ENCODE data around the gene RNFT2.

RNFT2 gene

DNA sequence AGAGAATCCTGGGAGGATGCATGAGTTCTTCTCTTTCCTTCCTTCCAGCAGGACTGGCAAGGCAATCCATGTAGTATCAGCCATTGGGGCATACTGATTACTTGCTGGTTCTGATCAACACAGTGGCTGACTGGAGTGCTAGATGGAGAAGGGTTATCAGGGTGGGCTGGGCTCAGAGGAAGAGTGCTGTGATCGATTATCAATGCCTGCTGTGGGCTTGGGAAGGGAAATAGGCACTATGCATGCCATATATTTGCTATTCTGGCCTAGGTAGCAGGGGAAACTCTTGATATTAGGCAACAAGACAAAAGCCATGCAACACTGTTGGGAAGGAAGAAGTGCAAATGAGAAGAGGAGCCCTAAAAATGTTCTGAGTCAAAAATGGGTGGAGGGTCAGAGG, 97.4 kb downstream of the RNFT2 start:
- DNase-seq (ENCODE audit: low spot score), result no peak

DNA sequence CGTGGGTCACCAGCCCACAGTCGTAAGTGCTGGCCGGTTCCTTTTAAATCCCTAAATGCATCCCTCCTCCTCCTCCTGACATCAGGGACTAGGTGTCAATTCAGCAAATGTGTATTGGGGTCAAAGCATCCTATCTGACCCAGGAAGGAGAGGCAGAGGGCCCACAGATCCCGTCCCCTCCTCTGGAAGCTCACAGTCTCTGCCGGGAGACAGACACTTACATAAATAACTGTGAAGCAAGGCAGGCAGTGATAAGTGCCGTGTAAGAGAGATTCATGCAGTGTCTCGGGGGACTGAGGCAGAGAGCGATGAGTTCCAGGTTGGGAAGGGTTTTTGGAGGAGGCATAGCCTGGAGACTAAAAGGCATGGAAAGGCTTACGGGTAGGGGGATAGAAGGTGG, 99.0 kb downstream of the RNFT2 start:
- no peak for DNase-seq (ENCODE audit: low spot score)

DNA sequence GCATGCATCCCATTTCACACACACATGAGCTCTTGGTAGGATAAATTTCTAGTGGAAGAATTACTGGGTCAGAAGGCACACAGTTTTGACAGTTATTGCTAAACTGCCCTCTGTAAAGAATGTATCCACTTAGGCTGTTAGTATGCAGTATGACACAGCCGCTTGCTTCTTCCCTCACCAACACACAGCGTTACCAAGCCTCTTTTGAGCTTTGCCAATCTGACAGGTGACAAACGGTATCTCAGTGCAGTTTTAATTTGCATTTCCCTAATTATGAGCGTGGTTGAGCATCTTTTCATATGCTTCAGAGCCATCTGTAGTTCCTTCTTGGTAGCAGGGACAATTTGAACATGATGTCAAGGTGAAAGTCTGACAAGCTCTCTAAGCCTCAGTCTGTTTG, 100.2 kb downstream of the RNFT2 start:
- DNase-seq (ENCODE audit: low spot score), result no peak

DNA sequence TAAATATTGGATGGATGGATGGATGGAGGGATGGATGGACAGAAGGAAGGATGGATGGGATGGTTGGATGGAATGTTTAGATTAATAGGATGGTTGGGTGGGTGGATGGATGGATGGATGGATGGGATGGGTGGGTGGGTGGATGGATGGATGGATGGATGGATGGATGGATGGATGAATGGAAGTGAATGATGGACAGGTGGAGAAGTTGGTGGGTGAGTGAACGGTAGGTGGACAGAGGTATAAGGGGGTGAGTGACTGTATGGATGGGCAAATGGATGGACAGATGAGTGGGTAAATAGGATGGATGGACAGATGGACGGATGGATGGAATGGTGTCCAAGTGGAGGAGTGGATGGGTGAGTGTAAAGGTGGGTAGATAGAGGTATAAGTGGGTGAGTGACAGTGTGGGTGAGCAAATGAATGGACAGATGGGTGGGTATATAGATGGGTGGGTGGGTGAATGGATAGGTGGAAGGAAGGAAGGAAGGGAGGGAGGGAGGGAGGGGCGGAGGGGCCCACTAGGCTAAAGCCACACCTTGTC, 101.2 kb downstream of the RNFT2 start:
- no peak for DNase-seq (ENCODE audit: low spot score)

DNA sequence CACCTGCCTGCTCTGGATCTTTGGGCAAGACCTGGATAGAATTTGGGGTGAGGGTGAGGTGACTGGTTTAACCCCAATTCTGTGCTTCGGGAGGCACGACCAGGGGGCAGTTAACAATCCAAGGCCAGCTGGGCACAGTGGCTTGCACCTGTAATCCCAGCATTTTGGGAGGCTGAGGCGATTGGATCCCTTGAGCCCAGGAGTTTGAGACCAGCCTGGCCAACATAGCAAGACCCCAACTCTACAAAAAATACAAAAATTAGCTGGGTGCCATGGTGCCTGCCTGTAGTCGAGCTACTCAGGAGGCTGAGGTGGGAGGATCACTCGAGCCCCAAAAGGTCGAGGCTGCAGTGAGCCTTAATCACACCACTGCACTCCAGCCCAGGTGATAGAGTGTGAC, 105.0 kb downstream of the RNFT2 start:
- DNase-seq (ENCODE audit: low spot score), result no peak

DNA sequence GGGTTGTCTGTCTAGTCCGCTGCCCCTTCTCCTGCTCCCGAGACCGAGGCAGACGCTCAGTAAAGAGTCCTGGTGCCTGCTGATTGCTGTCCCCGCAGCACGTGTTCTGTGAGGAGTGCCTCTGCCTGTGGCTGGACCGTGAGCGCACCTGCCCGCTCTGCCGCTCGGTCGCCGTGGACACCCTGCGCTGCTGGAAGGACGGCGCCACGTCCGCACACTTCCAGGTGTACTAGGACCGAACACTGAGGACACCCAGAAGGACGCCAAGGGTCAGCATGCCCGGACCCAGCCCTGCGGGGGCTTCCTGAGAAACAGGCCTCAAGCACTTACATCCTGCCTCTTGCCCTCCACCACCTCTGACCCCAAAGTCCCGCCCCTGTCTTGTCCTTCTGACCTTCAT, 111.1 kb downstream of the RNFT2 start:
- no peak for DNase-seq (ENCODE audit: low spot score)

DNA sequence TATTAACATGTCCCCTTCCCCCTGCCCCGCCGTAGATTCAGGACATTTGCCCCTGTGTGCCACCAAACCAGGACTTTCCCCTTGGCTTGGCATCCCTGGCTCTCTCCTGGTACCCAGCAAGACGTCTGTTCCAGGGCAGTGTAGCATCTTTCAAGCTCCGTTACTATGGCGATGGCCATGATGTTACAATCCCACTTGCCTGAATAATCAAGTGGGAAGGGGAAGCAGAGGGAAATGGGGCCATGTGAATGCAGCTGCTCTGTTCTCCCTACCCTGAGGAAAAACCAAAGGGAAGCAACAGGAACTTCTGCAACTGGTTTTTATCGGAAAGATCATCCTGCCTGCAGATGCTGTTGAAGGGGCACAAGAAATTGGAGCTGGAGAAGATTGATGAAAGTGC, 114.2 kb downstream of the RNFT2 start:
- no peak for DNase-seq (ENCODE audit: low spot score)

DNA sequence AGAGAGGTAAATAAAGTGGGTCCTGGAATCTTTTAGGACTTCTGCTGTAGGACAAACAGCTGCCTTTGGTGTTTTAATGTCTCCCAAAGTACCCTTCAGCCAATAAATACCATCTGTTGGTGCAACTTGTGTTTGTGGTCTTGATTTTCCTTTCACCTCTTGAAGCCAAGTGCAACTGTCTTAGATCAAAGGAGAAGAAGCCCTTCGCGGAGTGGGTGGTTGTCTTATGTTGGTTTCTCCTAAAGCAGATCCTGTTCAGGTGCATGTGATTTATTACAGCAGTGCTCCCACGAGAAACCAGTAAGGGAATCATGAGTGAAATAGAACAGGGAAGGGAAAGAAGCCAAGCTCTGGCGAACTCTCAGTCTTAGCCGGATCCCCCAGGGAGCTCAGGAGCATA, 115.4 kb downstream of the RNFT2 start:
- DNase-seq (ENCODE audit: low spot score), result no peak

DNA sequence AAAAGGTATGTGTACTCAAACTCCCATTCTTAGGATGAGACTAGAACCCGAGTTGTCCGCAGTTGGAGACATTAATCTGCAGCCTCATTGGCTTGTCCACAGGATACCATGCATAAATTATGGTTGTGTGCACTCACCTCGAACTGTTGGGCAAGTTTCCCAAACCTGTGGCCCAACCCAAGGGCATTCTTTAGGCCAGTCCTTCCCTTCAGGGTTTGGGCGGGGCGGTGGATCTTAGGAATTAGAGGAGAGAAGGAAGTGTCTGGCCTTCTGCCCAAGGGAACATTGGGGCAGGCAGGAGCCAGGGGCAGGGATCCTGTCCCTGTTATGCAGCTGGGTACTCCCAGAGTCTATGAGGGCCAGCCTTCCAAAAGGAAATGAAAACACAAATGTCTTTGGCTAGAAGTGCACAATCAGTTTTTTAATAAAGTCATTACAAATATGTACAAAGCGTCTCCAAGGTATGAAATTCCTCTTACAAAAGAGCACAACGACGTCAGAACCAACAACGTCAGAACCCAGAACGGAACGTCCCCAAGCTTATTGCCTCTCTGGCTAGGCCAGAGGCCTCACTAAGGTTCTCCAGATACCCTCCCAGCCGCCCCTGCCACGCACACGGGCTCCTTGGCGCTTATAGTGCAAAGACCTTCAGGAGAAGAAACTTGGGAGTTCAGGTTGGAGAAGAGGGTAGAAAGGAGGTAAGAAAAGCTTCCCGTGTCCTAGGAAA, 117.8 kb downstream of the RNFT2 start:
- no peak for DNase-seq (ENCODE audit: low spot score)

DNA sequence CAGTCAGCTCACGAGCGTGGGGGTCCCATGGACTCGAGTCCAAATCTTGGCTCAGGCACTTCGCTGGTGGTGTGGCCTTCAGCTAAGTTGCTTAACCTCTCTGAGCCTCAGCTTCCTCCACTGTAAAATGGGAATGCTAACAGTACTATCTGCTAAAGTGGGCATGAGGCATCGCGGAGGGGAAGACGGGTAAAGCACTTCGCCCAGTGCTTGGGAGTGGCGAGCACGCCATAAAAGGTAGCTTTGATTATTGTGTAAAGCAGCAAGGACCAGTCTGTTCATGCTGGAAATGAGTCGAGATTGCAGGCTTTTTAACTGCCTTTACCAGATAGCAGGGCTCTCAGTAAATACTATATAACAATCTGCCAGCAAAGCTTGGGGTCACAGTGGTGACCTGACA, 118.6 kb downstream of the RNFT2 start:
- DNase-seq (ENCODE audit: low spot score), result no peak

DNA sequence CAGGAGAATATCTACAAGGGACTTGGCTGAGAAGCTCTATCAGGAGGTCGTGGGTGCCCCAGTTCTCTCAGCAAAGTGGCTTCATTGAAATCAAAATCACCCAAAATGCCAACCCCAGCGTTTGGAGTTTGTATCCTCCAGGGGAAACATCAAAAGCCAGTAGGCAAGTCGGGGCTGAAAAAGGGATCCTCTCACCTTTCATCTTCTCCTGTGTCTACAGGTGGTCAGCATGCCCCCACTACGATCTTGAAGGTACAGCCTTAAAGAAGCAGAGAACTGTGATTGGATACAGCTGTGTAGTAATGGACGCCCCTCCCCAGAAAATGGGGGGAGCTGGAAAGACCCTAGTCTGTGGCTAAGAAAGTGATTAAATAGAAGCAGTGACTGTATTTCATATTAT, 121.0 kb downstream of the RNFT2 start:
- DNase-seq (ENCODE audit: low spot score), result no peak

DNA sequence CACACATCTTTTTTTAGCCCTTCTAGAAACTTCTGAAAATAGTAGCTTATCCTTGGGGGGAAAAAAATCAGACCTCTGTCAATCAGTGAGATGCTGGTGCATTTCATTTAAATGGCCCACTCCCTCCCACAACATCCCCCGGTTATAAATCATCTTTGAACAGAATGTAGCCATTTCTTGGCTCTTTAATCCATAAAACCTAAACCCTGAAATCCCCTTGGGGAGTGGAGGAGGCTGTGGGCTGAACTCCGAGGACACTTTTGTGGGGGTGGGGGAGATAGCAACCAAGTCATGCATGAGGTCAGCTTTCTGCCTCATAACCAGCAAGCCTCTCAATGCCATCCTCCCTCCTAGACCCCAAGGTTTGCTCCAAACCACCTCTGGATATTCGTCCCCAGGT, 122.1 kb downstream of the RNFT2 start:
- DNase-seq (ENCODE audit: low spot score), result no peak

DNA sequence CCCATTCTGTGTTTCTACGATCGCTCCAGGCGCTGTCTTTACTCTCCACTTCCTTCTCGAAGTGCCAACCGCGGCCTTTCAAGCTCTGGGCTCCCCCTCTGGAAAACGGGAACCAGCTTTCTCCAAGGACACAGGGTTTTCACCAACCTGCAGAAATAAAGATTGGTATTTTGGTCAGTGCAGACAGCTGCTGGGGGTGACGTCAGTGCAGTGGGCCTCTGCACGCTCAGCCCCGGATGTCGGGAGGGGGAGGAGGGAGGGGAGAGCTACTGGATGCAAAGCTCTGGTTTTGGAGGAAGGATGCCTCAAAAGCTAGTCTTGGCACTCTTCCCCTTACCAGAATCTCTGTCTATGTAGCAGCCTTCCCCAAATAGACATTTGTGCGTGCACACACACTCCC, 123.2 kb downstream of the RNFT2 start:
- no peak for DNase-seq (ENCODE audit: low spot score)

DNA sequence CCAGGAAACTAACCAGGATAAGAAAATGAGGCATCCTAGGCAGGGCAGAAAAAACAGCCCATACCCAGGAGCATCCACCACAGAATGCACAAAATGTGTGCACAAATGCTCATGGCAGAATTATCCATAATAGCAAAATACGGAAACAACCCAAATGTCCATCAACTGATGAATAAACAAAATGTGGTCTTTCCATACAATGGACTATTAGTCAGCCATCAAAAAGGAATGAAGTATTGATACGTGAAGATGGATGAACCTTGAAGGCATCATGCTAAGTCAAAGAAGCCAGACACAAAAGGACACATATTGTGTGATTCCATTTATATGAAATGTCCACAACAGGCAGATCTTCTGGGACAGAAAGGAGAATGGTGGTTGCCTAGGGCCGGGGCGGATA, 124.1 kb downstream of the RNFT2 start:
- DNase-seq (ENCODE audit: low spot score), result no peak

DNA sequence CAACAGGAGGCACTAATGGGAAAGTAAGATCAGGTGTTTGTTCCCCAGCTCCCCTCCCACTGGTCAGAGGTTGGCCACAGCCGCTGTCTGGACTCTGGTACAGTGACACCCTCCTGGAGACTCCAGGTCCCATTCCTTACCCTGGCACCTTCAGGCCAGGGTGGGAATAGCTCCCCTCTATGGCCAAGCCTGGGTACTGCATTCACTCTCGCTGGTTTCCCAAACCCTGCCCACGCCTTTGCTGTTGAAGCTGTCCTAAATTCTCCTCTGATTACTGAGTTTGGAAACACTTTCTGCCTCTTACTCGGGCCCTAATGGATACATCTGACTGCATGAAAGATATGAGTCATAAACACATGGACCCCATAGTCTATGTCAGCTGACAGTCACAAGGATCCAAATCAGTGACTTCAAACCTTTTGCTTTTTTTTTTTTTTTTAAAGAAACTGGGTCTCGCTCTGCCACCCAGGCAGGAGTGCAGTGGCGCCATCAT, 125.2 kb downstream of the RNFT2 start:
- DNase-seq (ENCODE audit: low spot score), result peak; percentile 7

DNA sequence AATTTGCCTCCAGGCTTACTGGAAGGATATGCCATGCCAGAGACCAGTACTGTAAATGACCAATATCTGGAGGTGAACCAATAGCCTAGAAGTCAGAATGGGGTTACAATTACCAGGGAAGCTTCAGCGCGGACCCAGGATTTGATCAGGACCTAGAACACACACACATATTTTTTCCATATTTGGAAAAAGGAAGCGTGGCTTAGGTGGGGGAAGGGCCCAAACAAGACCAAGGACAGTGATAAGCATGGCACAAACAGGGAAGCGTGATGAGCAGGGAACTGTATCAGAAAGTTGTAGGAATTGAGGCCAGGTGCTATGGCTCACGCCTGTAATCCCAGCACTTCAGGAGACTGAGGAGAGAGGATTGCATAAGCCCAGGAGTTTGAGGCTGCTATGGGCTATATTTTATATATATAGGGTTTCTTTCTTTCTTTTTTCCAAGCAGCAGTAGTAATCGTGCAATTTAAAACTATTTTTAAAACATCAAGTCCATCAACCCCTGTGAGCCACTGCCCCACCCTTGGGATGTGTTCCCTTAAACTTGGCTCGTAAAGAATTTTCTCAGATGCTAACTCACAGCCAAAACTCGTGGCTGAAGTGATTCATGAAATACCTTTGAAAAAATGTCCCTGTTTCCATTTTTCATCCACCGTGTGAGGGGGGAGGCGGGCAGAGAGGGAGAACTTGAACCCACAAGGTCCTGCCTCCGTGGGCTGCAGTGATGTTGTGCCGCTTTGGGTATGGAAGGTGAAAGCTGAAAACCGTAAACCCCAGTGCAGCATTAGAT, 126.5 kb downstream of the RNFT2 start:
- DNase-seq (ENCODE audit: low spot score), result no peak

DNA sequence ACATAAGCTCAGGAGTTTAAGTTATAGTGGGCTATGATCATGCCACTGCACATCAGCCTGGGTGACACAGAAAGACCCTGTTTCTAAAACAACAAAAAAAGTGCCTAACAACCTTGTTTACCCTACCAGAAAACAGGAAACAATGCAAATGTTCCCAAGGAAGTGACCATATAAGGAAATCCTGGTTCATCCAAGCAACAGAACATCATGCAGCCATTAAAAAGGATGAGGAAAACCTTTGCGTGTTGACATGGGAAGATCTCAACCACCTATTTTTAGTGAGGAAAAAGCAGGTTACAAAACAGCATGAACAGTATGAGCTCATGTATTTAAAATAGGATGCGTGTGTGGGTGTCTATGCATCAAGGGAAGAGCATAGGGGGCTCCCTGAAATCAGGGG, 129.4 kb downstream of the RNFT2 start:
- DNase-seq (ENCODE audit: low spot score), result no peak

DNA sequence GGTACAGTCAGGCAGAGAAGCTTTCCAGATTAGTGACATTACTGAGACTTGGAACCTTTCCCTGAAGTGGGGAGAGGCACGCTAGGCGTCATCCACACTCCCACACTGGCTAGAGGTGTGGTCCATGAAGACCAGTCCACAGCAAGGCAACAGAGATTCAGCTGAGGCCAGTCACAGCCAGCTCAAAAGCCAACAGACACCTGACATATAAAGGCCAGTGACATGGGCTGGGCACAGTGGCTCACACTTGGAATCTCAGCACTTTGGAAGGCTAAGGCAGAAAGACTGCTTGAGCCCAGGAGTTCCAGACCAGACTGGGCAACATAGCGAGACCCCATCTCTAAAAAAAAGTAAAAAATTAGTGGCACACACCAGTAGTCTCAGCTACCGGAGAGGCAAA, 132.2 kb downstream of the RNFT2 start:
- no peak for DNase-seq (ENCODE audit: low spot score)

DNA sequence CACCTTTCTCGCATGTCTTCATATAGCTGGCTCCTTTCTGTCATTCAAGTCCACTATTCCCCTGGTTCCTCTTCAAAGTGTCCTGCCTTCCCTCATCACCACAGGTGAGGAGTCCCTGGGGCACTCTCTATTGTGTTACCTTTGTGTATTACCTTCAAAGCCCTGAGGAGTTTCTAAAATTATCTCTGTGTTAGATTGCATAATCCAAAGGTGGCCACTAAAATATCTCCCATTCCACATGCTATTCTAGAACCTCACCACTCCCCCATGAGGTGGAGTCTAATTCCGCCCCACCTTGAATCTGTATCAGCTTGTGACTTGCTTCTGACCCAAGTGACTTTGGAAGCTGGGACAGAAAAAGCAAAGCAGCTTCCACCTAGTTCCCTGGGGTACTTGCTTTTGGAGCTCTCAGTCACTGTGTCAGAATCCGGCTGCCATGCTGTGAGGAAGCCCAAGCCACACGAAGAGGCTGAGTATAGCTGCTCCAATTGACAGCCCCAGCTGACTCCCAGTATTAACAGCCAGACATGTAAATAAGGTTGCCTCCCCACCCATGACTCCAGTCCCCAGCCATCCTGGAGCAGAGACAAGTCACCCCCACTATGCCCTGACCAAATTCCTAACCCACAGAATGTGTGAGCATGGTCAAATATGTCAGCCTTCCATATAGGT, 136.3 kb downstream of the RNFT2 start:
- DNase-seq (ENCODE audit: low spot score), result no peak

DNA sequence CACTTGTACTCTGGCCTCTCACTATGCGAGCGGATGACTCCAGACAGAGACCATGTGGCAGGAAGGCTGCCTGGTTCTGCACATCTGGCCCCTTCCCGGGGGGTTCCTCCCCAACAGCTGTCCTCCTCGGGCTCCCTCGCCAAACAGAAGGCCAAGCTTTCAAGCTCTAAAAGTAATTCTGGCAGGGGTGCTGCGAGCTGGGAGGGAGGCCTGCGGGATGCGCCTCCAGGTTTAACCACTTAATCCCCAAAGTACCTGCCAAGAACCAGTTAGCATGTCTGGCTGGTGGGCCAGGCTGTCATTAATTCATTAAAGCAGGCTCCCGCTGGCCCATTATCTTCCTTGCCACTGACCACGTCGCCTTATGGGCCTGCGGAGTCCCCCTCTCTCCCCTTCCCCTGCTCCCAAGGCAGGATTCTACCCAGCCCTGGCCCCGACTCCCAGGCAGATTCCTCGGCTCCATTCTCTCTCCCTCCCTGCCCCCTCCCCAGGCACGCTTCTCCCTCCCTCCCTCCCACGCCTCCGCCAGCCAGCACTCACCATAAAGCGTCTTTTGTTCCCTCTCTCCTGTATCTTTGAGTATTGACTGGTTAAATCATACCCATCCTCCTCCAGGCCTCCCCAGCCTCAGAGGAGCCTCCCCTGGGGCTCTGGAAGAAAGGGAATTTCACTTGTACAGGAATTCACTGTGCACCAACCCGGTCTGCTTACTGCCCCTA, 138.2 kb downstream of the RNFT2 start:
- DNase-seq (ENCODE audit: low spot score), result no peak

DNA sequence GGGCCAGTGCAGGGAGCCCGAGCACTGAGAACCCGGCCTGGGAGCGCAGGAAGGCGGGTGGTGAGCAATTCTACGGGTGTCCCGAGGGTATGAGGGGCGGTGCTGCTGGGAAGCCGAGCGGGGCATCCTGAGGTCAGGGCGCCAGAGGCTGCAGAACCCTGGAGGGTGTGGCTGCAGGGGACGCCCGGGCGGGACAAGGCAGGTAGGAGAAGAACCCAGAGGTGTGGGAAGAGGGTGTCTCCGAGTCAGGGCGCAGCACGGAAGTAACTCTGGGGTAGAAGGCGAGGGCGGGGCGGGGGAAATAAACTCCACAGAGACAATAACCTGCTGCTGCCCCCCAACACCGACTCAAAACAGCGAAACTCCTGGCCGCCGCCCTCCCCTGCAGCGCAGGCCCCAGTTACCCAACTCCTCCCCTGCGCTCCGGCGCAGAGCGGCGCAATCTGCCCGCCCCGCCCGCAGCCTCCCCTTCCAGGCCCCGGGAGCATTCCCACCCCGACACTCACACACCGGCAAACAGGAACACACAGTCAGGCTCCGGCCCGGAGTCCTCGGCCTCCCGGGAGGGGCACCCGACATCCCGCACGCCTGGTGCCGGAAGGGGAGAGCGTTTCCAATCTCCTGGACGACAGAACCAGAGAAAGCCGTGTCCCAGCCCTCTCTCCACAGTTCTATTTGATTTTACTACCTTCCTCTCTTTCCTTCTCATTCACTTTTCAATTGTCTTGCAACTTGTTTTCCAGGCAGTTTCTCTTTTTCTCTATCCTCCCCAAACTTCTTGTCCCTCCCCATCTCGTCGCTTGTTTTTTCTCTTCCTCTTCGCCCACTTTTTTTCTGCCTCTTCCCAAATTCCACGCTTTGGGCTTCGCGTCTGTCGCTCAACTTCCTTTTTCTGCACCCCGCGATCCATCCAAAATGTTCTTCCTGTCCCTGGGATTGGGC, 140.7 kb downstream of the RNFT2 start:
- no peak for DNase-seq (ENCODE audit: low spot score)

All from hematopoietic multipotent progenitor cell treated with erythropoietin and hydrocortisone succinate and interleukin-3 and kit ligand, for 15 days (in vitro differentiated cells).